GM21723 (cell line): ENCODE data around the gene QRICH2.
"Not testable (repeated sequence)": the region's sequence is repeated elsewhere in the genome, so short reads cannot be mapped to it uniquely, and the experiment has no call there.

Experiments
- ATAC-seq: cut with Tn5 transposase; IDR thresholded peaks from one replicate; pipeline ENCODE4 v1.9.1; 2021; ENCODE audit warnings: mild to moderate bottlenecking, moderate library complexity; ENCODE audit not compliant: unreplicated experiment

Gene QRICH2

DNA sequence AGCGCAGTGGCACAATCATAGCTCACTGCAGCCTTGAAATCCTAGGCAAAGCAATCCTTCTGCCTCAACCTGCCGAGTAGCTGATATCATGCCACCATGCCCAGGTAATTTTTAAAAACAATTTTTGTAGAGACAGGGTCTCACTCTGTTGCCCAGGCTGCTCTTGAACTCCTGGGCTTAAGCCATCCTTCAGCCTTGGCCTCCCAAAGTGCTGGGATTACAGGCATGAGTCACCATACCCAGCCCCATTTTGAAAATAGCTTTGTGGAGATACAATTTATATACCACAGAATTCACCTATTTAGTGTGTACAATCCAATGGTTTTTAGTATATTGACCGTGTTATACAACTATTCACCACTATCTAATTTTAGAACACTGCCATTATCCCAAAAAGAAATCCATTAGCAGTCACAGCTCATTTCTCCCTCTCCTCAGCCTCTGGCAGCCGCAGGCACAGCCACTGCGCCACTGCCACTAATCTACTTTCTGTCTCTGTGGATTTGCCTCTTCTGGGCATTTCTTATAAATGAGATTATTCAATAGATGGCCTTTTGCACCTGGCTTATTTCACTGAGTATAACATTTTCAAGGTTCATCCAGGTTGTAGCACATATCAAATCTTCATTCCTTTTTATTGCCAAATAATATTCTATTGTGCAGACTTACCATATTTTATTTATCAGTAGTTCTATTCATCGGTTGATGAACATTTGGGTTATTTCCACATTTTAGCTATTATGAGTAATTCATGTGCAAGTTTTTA lies 74.3 kb downstream of the QRICH2 start:
- no peak for ATAC-seq

DNA sequence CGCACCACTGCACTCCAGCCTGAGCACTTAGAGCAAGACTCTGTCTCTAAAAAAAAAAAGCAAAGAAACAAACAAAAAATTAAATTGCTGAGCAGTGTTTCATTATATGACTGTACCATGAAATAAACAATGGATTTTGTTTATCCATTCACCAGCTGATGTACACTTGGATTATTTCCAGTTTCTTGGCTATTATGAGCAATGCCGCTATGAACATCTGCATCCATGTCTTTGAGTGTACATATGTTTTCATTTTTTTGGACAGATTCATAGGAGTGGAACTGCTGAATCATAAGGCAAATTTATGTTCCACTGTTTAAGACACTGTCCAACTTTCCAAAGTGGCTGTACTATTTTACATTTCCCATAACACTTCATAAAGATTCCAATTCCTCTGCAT lies 75.7 kb downstream of the QRICH2 start:
- ATAC-seq: no peak

DNA sequence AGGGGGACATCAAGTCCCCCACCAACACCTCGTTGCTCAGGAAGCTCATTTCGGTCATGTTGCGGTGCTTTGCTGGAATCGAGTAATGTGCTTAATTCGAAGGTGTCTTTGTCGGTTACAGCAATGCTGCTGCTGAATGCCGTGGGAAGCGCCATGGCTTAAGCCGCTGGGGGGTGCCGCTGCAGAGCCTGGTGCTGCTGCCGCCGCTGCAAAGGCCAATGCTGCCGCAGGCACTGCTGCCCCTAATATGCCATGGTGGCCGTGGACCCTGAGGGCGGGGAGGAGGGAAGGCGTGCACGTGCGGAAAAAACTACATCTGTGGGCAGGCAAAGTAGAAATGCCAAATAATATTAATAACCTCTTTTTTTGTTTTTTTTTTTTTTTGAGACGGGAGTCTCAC lies 81.3 kb downstream of the QRICH2 start:
- ATAC-seq: not testable (repeated sequence)

DNA sequence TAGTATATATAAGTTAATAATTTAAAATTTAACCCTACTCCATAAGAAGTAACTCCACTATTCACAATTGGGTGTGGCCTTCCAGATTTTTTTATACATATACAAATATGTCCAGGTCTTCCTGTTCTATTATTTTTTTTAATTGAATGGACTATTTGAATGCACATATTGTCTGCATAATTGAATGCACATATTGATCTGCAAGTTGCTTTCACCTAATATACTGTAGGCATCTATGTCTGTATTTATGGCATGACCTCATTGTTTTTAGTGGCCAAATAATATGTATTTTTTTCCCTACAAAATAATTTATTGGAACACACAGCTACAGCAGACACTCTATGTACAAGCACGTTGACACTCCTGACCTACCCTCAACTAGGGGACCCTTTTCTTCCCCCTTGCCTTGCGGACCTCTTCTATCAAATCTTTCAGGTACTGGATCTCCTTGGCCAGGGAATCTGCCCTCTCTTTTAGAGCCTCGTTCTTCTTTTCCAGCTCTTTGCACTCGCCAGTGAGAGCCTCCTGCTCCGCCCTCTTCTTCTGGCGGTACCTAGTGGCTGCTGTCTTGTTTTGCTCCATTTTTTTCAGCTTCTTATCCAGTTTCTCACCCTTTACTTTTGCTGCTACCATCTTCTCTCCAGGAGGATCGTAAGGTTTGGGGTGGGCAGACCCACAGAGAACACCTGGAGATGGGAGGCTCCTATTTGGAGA lies 82.5 kb downstream of the QRICH2 start:
- ATAC-seq: not testable (repeated sequence)
